Lung (tissue), 12 donors: ENCODE results near the gene NFKB1. TPM values are rescaled to one million over a fixed set of nuclear protein-coding genes. Genes with fewer than 3 reads are reported as not detected.
"Not testable (repeated sequence)": the region's sequence is repeated elsewhere in the genome, so short reads cannot be mapped to it uniquely, and the experiment has no call there.

Source experiments
- ATAC-seq: fragments of 200-7000 bp; cut with Tn5 transposase; one replicate; pipeline ENCODE4 v1.9.1; 2020; ENCODE audit warnings: moderate number of reproducible peaks; ENCODE audit not compliant: insufficient read depth, low FRiP score
- DNase-seq, 3 donors: peaks; one replicate each; pipeline ENCODE4 v3.0.0-alpha.2; 2013 to 2017
- H3K27ac ChIP-seq, 2 donors: one replicate each; pipeline ENCODE4 v1.5.1; 2013; ENCODE audit warnings: mild to moderate bottlenecking in 2 of 2, moderate library complexity in 2 of 2, control low read depth in 1 of 2, inconsistent platforms in 1 of 2, low read depth in 1 of 2, low read length in 1 of 2
- H3K27me3 ChIP-seq, 3 donors: one replicate each; pipeline ENCODE4 v1.5.1; 2013; ENCODE audit warnings: low read length in 2 of 3; ENCODE audit not compliant: control insufficient read depth in 3 of 3, insufficient read depth in 3 of 3
- H3K36me3 ChIP-seq, 4 donors: one replicate each; pipeline ENCODE4 v1.5.1; 2013; ENCODE audit warnings: low read length in 4 of 4, mild to moderate bottlenecking in 1 of 4, moderate library complexity in 1 of 4; ENCODE audit not compliant: control insufficient read depth in 4 of 4, insufficient read depth in 4 of 4
- H3K4me1 ChIP-seq, 5 donors: one replicate each; pipeline ENCODE4 v1.5.1; 2013; ENCODE audit warnings: low read length in 5 of 5, mild to moderate bottlenecking in 2 of 5, moderate library complexity in 1 of 5; ENCODE audit not compliant: control insufficient read depth in 5 of 5, insufficient read depth in 5 of 5
- H3K4me3 ChIP-seq: one replicate; pipeline ENCODE4 v1.5.1; 2013; ENCODE audit warnings: mild to moderate bottlenecking, control low read depth, moderate library complexity
- H3K9ac ChIP-seq, 2 donors: one replicate each; pipeline ENCODE4 v1.5.1; 2013; ENCODE audit warnings: low read length in 2 of 2, control low read depth in 1 of 2; ENCODE audit not compliant: insufficient read depth in 1 of 2
- H3K9me3 ChIP-seq, 4 donors: one replicate each; pipeline ENCODE4 v1.5.1; 2013; ENCODE audit warnings: low read length in 3 of 4, mild to moderate bottlenecking in 1 of 4, moderate library complexity in 1 of 4; ENCODE audit not compliant: control insufficient read depth in 4 of 4, insufficient read depth in 3 of 4
- CTCF ChIP-seq: IDR thresholded peaks from 2 replicates; pipeline ENCODE4 v1.5.1; 2012; ENCODE audit warnings: mild to moderate bottlenecking; ENCODE audit errors: control extremely low read depth, extremely low read depth
- WGBS, 2 donors: extraction: QIAGEN DNeasy Blood & Tissue Kit; methylation state at CpG; one replicate each; pipeline ENCODE4 v1.1.7; 2013; 5-methylcytosine and 5-hydroxymethylcytosine counted together
- polyA plus RNA-seq, 2 donors: library from polyadenylated mRNA; stranded (reverse); fragments of 200-250 nt; gene quantifications; one replicate each; pipeline ENCODE4 v1.2.1, GENCODE V29; 2013
- total RNA-seq, 2 donors: library from RNA; depleted of rRNA in 1 of 2; stranded (reverse); fragments of >200 nt in 1 of 2; gene quantifications; one replicate each; pipeline ENCODE4 v1.2.1, GENCODE V29; 2014 to 2021
- donor health status: control.
- donor health status: control.
- donor health status: Bipolar disorder and iron deficiency.
- donor health status: healthy.
- donor health status: DM: yes; HTN: yes; CAD: no.

The NFKB1 gene
- total and polyA plus RNA-seq, 4 donors, result 12.3 to 66.0 (median 56.7) TPM

- no peaks in the 10 kb centered on the region for H3K9me3 ChIP-seq
- no peak overlapping the region for H3K27ac ChIP-seq
- DNase-seq (no peak), ATAC-seq (no peak)
- no peak for TF ChIP-seq CTCF
- H3K9ac ChIP-seq, result no peak overlapping the region
- H3K36me3 ChIP-seq, result no peaks in the 10 kb centered on the region
- no peaks in the 10 kb centered on the region for H3K27me3 ChIP-seq
- no peaks in the 10 kb centered on the region for H3K4me1 ChIP-seq
- WGBS, 2 donors, result 97% methylated on average over 17 of the region's 17 CpGs
- H3K4me3 ChIP-seq, result no peak overlapping the region
These were observed 18.0 kb upstream of the NFKB1 start for GRCh38 chr4:102483120-102483519.

DNA sequence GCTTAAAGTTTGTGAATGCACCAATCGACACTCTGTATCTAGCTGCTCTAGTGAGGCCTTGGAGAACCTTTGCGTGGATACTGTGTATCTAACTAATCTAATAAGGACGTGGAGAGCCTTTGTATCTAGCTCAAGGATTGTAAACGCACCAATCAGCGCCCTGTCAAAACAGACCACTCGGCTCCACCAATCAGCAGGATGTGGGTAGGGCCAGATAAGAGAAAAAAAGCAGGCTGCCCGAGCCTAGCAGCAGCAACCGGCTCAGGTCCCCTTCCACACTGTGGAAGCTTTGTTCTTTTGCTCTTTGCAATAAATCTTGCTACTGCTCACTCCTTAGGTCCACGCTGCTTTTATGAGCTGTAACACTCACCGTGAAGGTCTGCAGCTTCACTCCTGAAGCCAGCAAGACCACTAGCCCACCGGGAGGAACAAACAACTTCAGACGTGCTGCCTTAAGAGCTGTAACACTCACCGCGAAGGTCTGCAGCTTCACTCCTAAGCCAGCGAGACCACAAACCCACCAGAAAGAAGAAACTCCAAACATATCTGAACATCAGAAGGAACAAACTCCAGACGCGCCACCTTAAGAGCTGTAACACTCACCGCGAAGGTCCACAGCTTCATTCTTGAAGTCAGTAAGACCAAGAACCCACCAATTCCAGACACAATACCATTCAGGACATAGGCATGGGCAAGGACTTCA lies 17.0 kb upstream of the NFKB1 start:
- H3K27me3 ChIP-seq, H3K9ac ChIP-seq, H3K9me3 ChIP-seq, DNase-seq, H3K27ac ChIP-seq, H3K4me1 ChIP-seq, H3K36me3 ChIP-seq, ATAC-seq, H3K4me3 ChIP-seq: not testable (repeated sequence)
- WGBS, 2 donors, result 90 to 91% methylated on average over 19 of the region's 19 CpGs

DNA sequence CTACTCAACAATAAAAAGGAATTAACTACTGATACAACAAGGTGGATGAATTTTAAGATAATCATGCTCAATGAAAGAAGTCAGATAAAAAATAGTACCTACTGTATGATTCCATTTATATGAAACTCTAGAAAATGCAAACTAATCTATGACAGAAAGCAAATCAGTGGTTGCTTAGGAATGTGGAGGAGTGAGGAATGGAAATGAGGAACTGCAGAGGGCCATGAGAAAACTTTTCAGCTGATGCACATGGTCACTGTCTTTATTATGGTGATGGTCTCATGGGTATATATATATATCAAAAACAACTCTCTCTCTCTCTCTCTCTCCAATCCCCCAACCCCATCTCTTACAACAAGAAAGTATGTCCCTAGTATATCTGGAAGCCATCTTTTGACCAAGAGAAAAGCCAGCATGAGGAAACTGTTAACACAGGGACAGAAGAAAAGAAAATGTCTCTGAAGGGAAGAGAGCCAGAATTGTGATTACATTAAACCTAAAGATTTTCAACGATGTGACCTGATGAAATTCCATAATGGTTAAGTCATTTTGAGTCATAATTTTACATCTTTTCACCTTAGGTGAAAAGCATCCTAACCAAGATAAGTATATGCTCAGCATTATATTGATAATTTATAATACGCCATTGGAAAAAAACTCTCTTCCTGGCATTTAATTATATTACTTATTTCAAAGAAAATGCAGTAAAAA lies 8.5 kb upstream of the NFKB1 start:
- H3K9ac ChIP-seq, result no peak overlapping the region
- DNase-seq, result no peak
- TF ChIP-seq CTCF, result no peak
- no peak overlapping the region for H3K4me3 ChIP-seq
- no peak overlapping the region for H3K27ac ChIP-seq
- no peaks in the 10 kb centered on the region for H3K9me3 ChIP-seq
- peaks cover 0 to 6% (median 0%) of the 10 kb centered on the region in 5 donors for H3K4me1 ChIP-seq
- H3K27me3 ChIP-seq, result no peaks in the 10 kb centered on the region
- no peaks in the 10 kb centered on the region for H3K36me3 ChIP-seq
- ATAC-seq, result no peak
- WGBS, 2 donors, result 77 to 78% methylated on average over 2 of the region's 2 CpGs

GRCh38 chr4:102493257-102493656 lies 7.9 kb upstream of the NFKB1 start:
- no peak overlapping the region for H3K4me3 ChIP-seq
- no peaks in the 10 kb centered on the region for H3K36me3 ChIP-seq
- DNase-seq, result no peak
- WGBS, 2 donors, result 85 to 100% methylated on average over 1 of the region's 1 CpG
- TF ChIP-seq CTCF, result no peak
- no peak overlapping the region for H3K9ac ChIP-seq
- H3K9me3 ChIP-seq, result no peaks in the 10 kb centered on the region
- no peak overlapping the region for H3K27ac ChIP-seq
- H3K4me1 ChIP-seq, result peaks cover 0 to 6% (median 0%) of the 10 kb centered on the region in 5 donors
- no peak for ATAC-seq
- no peaks in the 10 kb centered on the region for H3K27me3 ChIP-seq
